Measurements from ENCODE around the gene TOR4A.

GRCh38 chr9:137311986-137312851 lies 34.7 kb downstream of the TOR4A start:
- TF ChIP-seq CTCF (IDR thresholded peaks at IDR 0.05) (no peak), POLR2AphosphoS5 (IDR thresholded peaks at IDR 0.05) (no peak), POLR2A (IDR thresholded peaks at IDR 0.05) (peak; percentile 17)

Data from prostate gland (tissue), 2 donors.